Activated B cell treated with CpG ODN at 0.5 μM for 24 hours (primary cell): ENCODE data around the gene SMURF1. TPM values are rescaled to one million over a fixed set of nuclear protein-coding genes. Genes with fewer than 3 reads are reported as not detected.

ENCODE experiments used
- ATAC-seq: fragments of 200-7000 bp; cut with Tn5 transposase; one replicate; pipeline ENCODE4 v1.10.0; 2021; ENCODE audit warnings: low read depth, mild to moderate bottlenecking, moderate library complexity
- CTCF ChIA-PET: fragments of 350-600 bp; sonication (Branson Sonifier 250); formaldehyde crosslinking; loops from one replicate; lab custom pipeline; 2021; ENCODE audit warnings: antibody characterized with exemption; lab: Charles Lee
- POLR2A ChIA-PET: fragments of 350-600 bp; sonication (Branson Sonifier 250); formaldehyde crosslinking; loops from one replicate; lab custom pipeline; 2021; ENCODE audit warnings: antibody characterized with exemption; lab: Charles Lee
- DNase-seq: peaks from one replicate; pipeline ENCODE4 v3.0.0; 2022
- H3K27ac Mint-ChIP-seq: one replicate; pipeline ENCODE4 v1.8.0; 2020; ENCODE audit warnings: mixed read lengths
- H3K27me3 Mint-ChIP-seq: one replicate; pipeline ENCODE4 v1.8.0; 2021; ENCODE audit warnings: mixed read lengths
- H3K36me3 Mint-ChIP-seq: one replicate; pipeline ENCODE4 v1.8.0; 2021; ENCODE audit warnings: low read depth, mixed read lengths
- H3K4me1 Mint-ChIP-seq: one replicate; pipeline ENCODE4 v1.8.0; 2021; ENCODE audit warnings: mixed read lengths
- H3K4me3 Mint-ChIP-seq: one replicate; pipeline ENCODE4 v1.8.0; 2020; ENCODE audit warnings: mild to moderate bottlenecking, mixed read lengths
- H3K9me3 Mint-ChIP-seq: one replicate; pipeline ENCODE4 v1.8.0; 2020; ENCODE audit warnings: mixed read lengths
- intact Hi-C: fragments of 100-400 bp; cut with micrococcal nuclease; formaldehyde crosslinking; loops from one replicate; pipeline ENCODE4 v1.15.1; 2024
- total RNA-seq: library from RNA; stranded (reverse); gene quantifications from 2 replicates; pipeline ENCODE4 v1.2.3, GENCODE V29; 2022
- TF ChIP-seq, protein P1 (sequence below): fragments of 200-600 bp; IDR thresholded peaks from one replicate; pipeline ENCODE4 v1.8.0; 2022; ENCODE audit warnings: antibody characterized with exemption, mild to moderate bottlenecking

The SMURF1 gene
- total RNA-seq: 21.6 and 23.1 TPM in 2 replicates

DNA sequence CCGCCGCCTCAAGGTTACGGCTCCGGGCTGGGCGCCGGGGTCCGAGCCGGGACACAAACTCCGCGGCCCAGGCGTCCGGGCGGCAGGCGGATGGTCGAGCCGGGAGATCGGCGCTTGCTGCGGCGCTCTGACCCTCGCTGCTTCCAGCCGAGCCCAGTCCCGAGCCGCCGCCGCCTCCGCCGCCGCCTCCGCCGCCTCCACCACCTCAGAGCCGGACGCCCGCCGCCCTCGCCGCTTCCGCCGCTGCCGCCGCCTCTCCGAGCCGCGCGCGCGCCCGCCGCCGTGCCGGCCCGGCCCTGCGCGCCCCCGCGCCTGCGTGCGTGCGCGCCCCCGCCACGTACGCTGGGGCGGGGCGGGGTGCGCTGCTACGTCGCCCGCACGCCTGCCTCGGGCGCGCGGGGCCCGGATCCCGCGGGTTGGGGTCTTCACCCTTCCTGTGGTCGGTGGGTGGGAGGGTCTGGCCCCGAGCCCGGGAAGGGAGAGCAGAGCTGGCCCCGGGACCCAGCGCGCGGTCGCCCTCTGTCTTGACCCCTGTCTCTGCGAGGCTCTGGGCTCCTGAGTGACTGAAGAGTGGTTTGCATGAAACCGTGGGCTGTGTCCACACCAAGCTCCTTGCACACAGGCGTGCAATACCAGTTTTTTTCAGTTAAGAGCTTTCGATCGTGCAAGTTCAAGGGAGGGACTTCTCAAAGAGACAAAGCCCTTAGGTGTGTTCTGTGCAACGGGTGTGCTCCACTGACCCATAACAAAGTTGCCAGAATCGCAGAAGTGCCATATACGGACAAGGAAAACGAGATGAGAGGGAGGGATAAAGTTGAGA is at the start of gene SMURF1:
Gene SMURF1 (minus strand): TSS at position 256 of the 820 bp plus-strand sequence. CDS start 328 bp downstream, outside the sequence.
- TF ChIP-seq, protein P1, sequence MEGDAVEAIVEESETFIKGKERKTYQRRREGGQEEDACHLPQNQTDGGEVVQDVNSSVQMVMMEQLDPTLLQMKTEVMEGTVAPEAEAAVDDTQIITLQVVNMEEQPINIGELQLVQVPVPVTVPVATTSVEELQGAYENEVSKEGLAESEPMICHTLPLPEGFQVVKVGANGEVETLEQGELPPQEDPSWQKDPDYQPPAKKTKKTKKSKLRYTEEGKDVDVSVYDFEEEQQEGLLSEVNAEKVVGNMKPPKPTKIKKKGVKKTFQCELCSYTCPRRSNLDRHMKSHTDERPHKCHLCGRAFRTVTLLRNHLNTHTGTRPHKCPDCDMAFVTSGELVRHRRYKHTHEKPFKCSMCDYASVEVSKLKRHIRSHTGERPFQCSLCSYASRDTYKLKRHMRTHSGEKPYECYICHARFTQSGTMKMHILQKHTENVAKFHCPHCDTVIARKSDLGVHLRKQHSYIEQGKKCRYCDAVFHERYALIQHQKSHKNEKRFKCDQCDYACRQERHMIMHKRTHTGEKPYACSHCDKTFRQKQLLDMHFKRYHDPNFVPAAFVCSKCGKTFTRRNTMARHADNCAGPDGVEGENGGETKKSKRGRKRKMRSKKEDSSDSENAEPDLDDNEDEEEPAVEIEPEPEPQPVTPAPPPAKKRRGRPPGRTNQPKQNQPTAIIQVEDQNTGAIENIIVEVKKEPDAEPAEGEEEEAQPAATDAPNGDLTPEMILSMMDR: no peak
- peaks cover 2% of the 10 kb centered on the region for H3K9me3 Mint-ChIP-seq
- peaks cover 39% of the 10 kb centered on the region for H3K4me1 Mint-ChIP-seq
- peak; percentile 86 for DNase-seq
- peak within 1 kb of the TSS; percentile 81 for H3K27ac Mint-ChIP-seq
- CTCF ChIA-PET: interaction anchor here (0.8 to 1.0 kb wide), 2 partner anchors 11 to 102 kb away, joined by 3 read pairs; no protein-coding TSS in a partner anchor
- intact Hi-C loops: loop anchor here (1.0 to 10.0 kb wide), 8 partner anchors 23 to 1443 kb away; partner anchors contain the start of genes ARPC1A, ATP5MF, BUD31 and FBXO24
- peaks cover 7% of the 10 kb centered on the region for H3K27me3 Mint-ChIP-seq
- POLR2A ChIA-PET: interaction anchor here (0.7 to 1.3 kb wide), 3 partner anchors 24 to 414 kb away, joined by 4 to 9 read pairs (median 5); partner anchors contain the start of genes TRRAP and ZNF655
- peak; percentile 55 for ATAC-seq
- peaks cover 5% of the 10 kb centered on the region for H3K36me3 Mint-ChIP-seq
- peak within 1 kb of the TSS; percentile 89 for H3K4me3 Mint-ChIP-seq

DNA sequence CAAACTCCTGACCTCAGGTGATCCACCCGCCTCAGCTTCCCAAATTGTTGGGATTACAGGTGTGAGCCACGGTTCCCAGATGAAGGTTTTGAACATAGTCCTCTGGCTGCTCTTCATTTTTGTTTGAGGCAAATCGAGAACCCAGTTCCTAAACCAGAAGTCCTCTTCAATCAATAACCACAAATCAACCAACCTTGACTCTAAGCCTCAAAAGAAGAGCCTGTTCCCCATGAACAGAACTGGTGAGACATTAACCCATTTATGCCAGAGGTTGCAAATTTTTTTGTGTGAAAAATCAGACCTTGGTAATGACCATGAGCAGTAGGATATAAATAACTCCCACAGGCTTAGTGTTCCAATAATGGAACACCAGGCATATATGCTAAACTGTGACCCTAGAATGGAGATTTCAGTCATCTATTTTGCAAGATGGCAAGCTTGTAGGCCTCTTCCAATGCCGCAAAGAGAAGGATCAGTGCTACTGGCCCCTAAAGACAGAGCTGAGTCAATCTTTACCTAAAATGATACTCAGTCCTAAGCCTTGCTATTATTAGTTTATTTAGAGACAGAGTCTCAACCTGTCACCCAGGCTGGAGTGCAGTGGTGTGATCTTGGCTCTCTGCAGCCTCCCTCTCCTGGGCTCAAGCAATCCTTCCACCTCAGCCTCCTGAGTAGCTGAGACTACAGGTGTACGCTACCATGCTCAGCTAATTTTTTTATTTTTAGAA is 48.1 kb upstream of the SMURF1 start:
- H3K36me3 Mint-ChIP-seq: no peaks in the 10 kb centered on the region
- TF ChIP-seq, protein P1: no peak
- H3K9me3 Mint-ChIP-seq: peaks cover 4% of the 10 kb centered on the region
- ATAC-seq: no peak
- no peaks in the 10 kb centered on the region for H3K4me1 Mint-ChIP-seq
- no peak overlapping the region for H3K4me3 Mint-ChIP-seq
- peaks cover 25% of the 10 kb centered on the region for H3K27me3 Mint-ChIP-seq
- intact Hi-C loops: no loop called here
- no peak overlapping the region for H3K27ac Mint-ChIP-seq
- DNase-seq: no peak
- ChIA-PET CTCF (no interaction called here), POLR2A (no interaction called here)

DNA sequence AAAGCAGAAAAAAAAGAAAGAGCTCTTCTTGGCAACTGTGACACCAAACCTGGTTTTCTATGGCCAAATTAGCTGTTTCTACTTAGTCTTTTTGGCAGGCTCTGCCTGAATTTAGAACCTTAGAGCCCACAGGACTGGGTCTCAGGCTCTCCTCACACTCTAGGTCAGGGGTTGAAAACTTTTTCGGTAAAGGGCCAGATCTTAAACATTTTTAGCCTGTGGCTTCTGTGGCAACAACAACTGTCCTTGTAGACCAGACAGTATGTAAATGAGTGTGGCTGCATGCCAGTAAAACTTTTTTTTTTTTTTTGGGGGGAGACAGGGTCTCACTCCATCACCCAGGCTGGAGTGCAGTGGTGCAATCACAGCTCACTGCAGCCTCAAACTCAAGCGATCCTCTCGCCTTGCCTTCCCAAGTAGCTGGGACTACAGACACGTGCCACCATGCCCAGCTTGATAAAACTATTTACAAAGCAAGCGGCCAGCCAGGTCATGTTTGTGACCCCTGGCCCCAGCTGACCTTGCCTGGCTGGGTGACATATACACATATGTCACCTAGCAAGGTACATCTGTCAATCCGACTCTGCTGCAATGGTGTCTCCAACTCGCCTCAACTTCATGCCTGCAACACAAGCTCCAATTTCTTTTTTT is 46.6 kb upstream of the SMURF1 start:
- Mint-ChIP-seq H3K9me3 (no peaks in the 10 kb centered on the region), H3K4me3 (no peak overlapping the region), H3K27ac (no peak overlapping the region), H3K36me3 (no peaks in the 10 kb centered on the region), H3K27me3 (peaks cover 24% of the 10 kb centered on the region), H3K4me1 (no peaks in the 10 kb centered on the region)
- TF ChIP-seq, protein P1: no peak
- ATAC-seq: no peak
- ChIA-PET POLR2A (no interaction called here), CTCF (no interaction called here)
- intact Hi-C loops: no loop called here
- no peak for DNase-seq

DNA sequence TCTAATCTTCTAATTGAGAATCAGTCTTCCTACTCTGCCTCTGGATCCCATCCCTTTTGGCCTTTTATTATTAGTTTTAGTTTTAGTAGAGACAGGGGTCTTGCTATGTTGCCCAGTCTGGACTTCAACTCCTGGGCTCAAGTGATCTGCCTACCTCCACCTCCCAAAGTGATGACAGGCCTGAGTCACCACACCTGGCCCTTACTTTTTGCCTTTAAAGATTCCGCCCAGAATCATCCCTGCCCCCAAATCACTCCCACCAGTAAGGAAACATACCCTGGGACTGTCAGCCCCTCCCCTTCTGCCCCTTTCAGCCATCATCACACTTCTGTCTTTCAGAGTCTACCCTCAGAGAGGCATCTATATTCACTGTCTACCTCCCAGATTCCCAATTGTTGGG is 45.3 kb upstream of the SMURF1 start:
- Mint-ChIP-seq H3K27me3 (peaks cover 28% of the 10 kb centered on the region), H3K27ac (no peak overlapping the region), H3K4me1 (no peaks in the 10 kb centered on the region), H3K4me3 (no peak overlapping the region), H3K36me3 (no peaks in the 10 kb centered on the region), H3K9me3 (no peaks in the 10 kb centered on the region)
- DNase-seq: no peak
- ChIA-PET CTCF (no interaction called here), POLR2A (no interaction called here)
- TF ChIP-seq, protein P1: no peak
- ATAC-seq: no peak
- intact Hi-C loops: no loop called here
